ENCODE measurements around the gene VENTX.
"Not testable (repeated sequence)": the region's sequence is repeated elsewhere in the genome, so short reads cannot be mapped to it uniquely, and the experiment has no call there.

VENTX gene

GRCh38 chr10:133254421-133255120, 16.9 kb downstream of the VENTX start:
- DNase-seq (ENCODE audit: low spot score) (no peak), FAIRE-seq (no peak)

DNA sequence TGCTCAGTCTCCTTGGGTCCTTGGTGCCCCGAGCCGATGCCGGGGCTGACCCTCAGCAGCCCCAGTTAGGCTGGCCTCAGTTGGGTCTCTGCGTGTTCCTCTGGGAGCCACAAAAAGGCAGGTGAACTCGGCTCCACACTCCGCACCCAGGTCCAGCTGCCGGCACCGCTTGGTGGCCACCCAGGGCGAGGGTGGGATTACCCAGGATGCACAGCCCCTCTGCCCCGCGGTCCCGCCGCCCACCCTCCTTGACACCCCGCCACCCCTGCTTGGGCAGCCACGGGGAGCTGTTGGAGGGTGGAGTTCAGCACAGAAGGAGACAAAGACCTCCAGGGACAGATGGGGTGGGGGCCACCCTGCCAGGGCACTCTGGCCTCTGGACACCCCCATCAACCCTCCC, 17.7 kb downstream of the VENTX start:
- FAIRE-seq: no peak

DNA sequence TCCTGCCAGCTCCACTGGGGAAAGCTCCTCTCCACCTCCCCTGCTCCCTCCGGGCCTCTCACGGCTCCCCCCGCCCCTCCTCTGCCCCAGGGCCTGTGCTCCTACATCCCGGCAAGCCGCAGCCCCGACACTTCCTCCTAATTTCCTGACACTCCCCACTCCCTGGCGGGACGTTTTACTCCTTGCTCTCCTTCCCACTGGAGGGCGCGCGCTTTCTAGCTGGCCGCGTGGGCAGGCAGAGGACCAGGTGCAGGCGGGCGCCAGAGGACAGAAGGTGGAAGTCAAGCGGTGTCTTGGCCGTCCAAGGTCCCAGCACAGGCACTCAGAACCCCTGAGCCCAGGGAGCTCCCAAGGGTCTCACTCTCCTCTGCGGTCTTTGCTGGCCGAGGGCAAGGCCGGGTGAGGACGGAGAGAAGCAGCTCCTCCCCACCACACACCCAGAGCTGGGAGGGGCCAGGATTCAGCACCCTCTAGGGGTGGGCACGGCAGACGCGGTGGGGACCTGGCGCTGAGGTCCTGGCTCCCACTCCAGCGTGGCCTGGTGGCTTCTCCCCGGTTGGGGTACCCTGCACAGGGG, 19.9 kb downstream of the VENTX start:
- FAIRE-seq: no peak
- DNase-seq (ENCODE audit: low spot score): no peak

More for the DNA sequence above, 17.7 kb downstream of the VENTX start:
- DNase-seq (ENCODE audit: low spot score): no peak

GRCh38 chr10:133258066-133258817, 20.6 kb downstream of the VENTX start:
- DNase-seq (ENCODE audit: low spot score) (no peak), FAIRE-seq (no peak)

GRCh38 chr10:133258818-133259601, 21.4 kb downstream of the VENTX start:
- peak; percentile 97 for DNase-seq (ENCODE audit: low spot score)

GRCh38 chr10:133259602-133259989, 21.9 kb downstream of the VENTX start:
- DNase-seq (ENCODE audit: low spot score) (no peak), FAIRE-seq (no peak)

More at GRCh38 chr10:133258818-133259601, 21.4 kb downstream of the VENTX start:
- FAIRE-seq: peak; percentile 95

GRCh38 chr10:133260895-133261725, 23.5 kb downstream of the VENTX start:
- FAIRE-seq (no peak), DNase-seq (ENCODE audit: low spot score) (no peak)

- no peak for FAIRE-seq
- DNase-seq (ENCODE audit: low spot score): peak; percentile 35
Observed at GRCh38 chr10:133261726-133262325, 24.2 kb downstream of the VENTX start.

GRCh38 chr10:133262696-133263095, 25.0 kb downstream of the VENTX start:
- FAIRE-seq: no peak

GRCh38 chr10:133263674-133264073, 26.0 kb downstream of the VENTX start:
- FAIRE-seq (no peak), DNase-seq (ENCODE audit: low spot score) (no peak)

More at GRCh38 chr10:133262696-133263095, 25.0 kb downstream of the VENTX start:
- no peak for DNase-seq (ENCODE audit: low spot score)

DNA sequence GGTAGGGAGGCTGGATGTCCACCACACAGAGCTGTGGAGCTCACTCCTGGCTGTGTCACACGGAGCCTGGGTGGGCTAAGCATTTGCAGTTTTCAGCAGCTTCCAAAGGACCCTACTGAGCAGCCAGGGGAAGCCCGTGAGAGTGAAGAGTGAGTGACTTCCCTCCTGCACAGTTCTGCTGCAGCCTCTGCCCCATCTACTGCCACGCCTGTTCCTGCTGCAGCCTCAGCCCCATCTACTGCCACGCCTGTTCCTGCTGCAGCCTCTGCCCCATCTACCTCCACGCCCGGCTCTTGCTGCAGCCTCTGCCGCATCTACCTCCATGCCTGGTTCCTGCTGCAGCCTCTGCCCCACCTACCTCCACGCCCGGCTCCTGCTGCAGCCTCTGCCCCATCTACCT, 26.8 kb downstream of the VENTX start:
- FAIRE-seq (no peak), DNase-seq (ENCODE audit: low spot score) (no peak)

- DNase-seq (ENCODE audit: low spot score); FAIRE-seq: not testable (repeated sequence)
Observed at GRCh38 chr10:133265052-133265451, 27.4 kb downstream of the VENTX start.

DNA sequence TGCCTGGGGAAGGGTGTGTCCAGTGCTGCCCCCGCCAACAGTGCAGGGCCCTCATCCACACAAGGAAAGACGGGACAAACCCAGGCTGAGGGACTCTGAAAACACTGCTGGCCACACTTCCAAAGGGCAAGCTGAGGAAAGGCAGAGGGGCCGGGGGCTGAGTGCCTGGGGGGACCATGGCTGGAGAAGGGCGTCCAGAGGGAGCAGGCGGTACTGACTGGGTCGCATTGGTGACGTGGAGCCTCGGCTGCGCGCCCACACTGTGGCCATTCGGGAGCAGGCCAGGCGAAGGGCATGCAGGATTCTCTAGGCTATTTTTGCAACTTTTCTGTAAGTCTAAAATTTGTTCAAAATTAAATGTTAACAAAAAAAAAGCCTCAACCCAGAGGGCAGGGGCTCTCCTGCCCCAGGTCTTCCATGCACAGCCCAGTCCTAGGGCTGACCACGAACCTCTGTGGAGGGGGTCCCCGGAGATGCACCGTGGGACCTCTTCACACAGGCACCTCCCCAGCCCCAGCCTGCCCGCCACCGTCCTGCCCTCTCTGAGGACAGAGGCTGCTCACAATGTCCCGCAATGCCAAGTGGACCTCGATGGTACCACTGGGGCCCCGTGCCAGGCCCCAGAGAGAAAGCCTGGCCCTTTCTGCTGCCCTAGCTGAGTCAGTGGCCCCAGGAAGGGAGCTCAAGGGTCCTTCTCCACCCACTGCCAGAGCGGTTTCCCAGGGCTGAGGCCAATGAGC, 28.6 kb downstream of the VENTX start:
- DNase-seq (ENCODE audit: low spot score) (no peak), FAIRE-seq (no peak)

- FAIRE-seq: no peak
- DNase-seq (ENCODE audit: low spot score): no peak
Observed at GRCh38 chr10:133267293-133267692, 29.6 kb downstream of the VENTX start.

DNA sequence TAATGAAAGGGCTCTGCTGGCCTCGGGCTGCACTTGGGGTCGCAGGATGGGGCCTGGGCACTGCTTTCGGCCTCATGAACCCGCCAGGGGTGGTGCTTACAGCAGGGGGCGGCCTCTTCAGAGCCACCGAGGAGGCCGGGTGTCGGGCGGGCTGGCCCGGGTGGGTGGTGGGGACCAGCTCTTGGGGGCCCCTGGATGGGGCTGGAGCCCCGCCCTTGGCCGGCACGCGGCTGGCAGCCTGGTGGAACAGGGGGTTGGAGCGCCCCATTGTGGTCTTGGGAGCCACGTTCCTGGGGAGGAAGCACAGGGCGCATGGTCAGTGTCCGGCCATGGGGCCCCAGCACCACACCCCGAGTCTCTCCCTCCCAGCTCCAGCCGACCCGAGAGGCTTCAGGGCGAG, 30.2 kb downstream of the VENTX start:
- DNase-seq (ENCODE audit: low spot score) (no peak), FAIRE-seq (no peak)

- no peak for DNase-seq (ENCODE audit: low spot score)
- FAIRE-seq: no peak
Observed at GRCh38 chr10:133268532-133268931, 30.9 kb downstream of the VENTX start.

GRCh38 chr10:133269367-133269766, 31.7 kb downstream of the VENTX start:
- DNase-seq (ENCODE audit: low spot score): no peak

DNA sequence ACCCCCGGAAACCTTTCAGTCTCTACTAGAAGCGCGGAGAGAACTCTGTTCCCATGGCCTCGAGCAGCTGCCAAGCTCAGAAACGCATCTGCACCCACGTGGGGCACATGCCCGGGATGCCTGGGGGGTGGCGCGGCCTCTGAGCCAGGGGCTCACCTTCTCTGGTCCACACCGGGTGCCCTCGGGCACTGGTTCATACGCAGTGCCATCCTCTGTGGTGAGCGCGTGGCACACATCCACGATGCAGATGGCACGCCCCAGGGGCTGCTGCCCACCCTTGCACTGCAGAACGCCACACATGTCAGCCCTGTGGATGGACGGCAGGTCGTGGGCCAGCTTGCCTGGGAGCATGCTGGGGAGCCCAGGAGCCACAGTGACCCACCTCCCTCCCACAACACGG, 32.5 kb downstream of the VENTX start:
- FAIRE-seq (no peak), DNase-seq (ENCODE audit: low spot score) (no peak)

More at GRCh38 chr10:133269367-133269766, 31.7 kb downstream of the VENTX start:
- FAIRE-seq: no peak

DNA sequence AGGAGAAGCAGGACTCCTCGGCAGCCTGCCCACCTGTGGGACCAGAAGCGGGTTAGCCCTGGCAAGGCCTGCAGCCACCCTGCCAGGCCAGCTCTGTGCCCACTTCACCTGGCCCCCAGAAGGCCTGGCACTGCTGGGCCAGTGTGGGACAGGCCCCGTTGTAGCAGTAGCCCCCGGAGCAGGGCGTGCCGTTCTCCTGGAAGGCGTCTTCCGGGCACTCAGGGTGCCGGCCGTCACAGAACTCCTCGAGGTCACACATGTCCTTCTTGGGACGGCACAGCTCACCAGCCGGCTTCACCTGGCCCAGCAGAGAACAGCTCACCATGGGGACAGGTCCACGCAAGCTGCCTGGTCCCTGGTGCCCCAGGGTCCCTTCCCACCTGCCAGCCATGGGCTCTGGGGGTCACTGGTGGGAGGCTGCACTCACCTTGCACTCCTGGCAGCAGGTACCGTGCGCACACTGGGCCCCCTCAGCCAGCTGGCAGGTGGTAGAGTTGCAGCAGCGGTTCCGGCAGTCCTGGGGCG, 33.2 kb downstream of the VENTX start:
- no peak for FAIRE-seq
- DNase-seq (ENCODE audit: low spot score): no peak

Data from RCC 7860 (cell line).